Heart right ventricle (tissue), 16 donors: ENCODE results near the gene MUC3A. TPM values are rescaled to one million over a fixed set of nuclear protein-coding genes. Genes with fewer than 3 reads are reported as not detected.

Experiments
- ATAC-seq, 8 donors: fragments of 200-7000 bp; cut with Tn5 transposase; one replicate each; pipeline ENCODE4 v1.9.1; 2020; ENCODE audit warnings: mild to moderate bottlenecking in 8 of 8, moderate library complexity in 8 of 8, moderate number of reproducible peaks in 1 of 8
- DNase-seq, 2 donors: peaks; one replicate each; pipeline ENCODE4 v3.0.0-alpha.2; 2020
- H3K27ac ChIP-seq, 10 donors: fragments of 200-600 bp; sonication (generic) in 2 of 10; one replicate each; pipeline versions ENCODE4 v1.5.0 to v1.8.0; 2020 to 2022; ENCODE audit warnings: mild to moderate bottlenecking in 3 of 10
- H3K27me3 ChIP-seq, 7 donors: fragments of 200-600 bp; one replicate each; pipeline ENCODE4 v1.8.0; 2021 to 2022; ENCODE audit warnings: mild to moderate bottlenecking in 2 of 7
- H3K36me3 ChIP-seq, 9 donors: fragments of 200-600 bp; sonication (generic) in 1 of 9; one replicate each; pipeline versions ENCODE4 v1.5.0 to v1.8.0; 2020 to 2022; ENCODE audit warnings: mild to moderate bottlenecking in 2 of 9
- H3K4me1 ChIP-seq, 9 donors: fragments of 200-600 bp; sonication (generic) in 1 of 9; one replicate each; pipeline versions ENCODE4 v1.5.0 to v1.8.0; 2020 to 2022; ENCODE audit warnings: mild to moderate bottlenecking in 4 of 9
- H3K4me3 ChIP-seq, 10 donors: fragments of 200-600 bp; sonication (generic) in 2 of 10; one replicate each; pipeline versions ENCODE4 v1.5.0 to v1.8.0; 2020 to 2022; ENCODE audit warnings: mild to moderate bottlenecking in 7 of 10, moderate library complexity in 2 of 10
- H3K9me3 ChIP-seq, 11 donors: fragments of 200-600 bp in 10 of 11; sonication (generic) in 2 of 11; one replicate each; pipeline versions ENCODE4 v1.5.0 to v1.8.0; 2013 to 2022; ENCODE audit warnings: mild to moderate bottlenecking in 2 of 11, control low read depth in 1 of 11, moderate library complexity in 1 of 11
- CTCF ChIP-seq, 9 donors: fragments of 200-600 bp; sonication (generic) in 2 of 9; IDR thresholded peaks; one replicate each; pipeline versions ENCODE4 v1.5.0 to v1.8.0; 2021 to 2022; ENCODE audit warnings: antibody characterized with exemption in 9 of 9, mild to moderate bottlenecking in 5 of 9, moderate library complexity in 1 of 9
- whole genome bisulfite sequencing, 2 donors: extraction: QIAGEN DNeasy Blood & Tissue Kit; methylation state at CpG; one replicate each; pipeline ENCODE4 v1.1.7; 2013; ENCODE audit warnings: inconsistent platforms in 1 of 2; 5-methylcytosine and 5-hydroxymethylcytosine counted together
- intact Hi-C, 10 donors: fragments of 100-400 bp; cut with DNase I; formaldehyde crosslinking; loops; one replicate each; pipeline versions ENCODE4 v1.11.1 to v1.14.2; 2022
- polyA plus RNA-seq, 2 donors: library from polyadenylated mRNA; stranded (reverse); fragments of 200-250 nt; gene quantifications; one replicate each; pipeline ENCODE4 v1.2.3, GENCODE V29; 2013
- total RNA-seq, 10 donors: library from RNA; stranded (reverse); fragmentation: NEBNext Ultra II Directional in 3 of 10; extraction: Animal tissue kit (Norgen Biotek cat#: 25700) in 3 of 10; gene quantifications; one replicate each; pipeline versions ENCODE4 v1.2.1 to v1.2.4, GENCODE V29; 2021 to 2023
- donor health status: Arrhythmogenic right ventricular cardiomyopathy.
- donor health status: ischemic (EF 13 %, LVEDD 7.1; RV severe dilation, severe dysfunction).
- donor health status: healthy with polysubstance abuse.
- donor health status: DM: no; HTN: yes; CAD: no.
- donor health status: DM: no; HTN: no; CAD: no.
- donor health status: ischemic (EF 25% LVEDD 6.9; RV normal size, moderate dysfunction).
- donor health status: ischemic (EF 25% LVEDD 5.7; RV mildly dilated, moderate dysfunction).
- donor health status: healthy.
- donor health status: DM: yes; HTN: yes; CAD: no.
- donor health status: Ischemic cardiomyopathy.
- donor health status: ischemic (EF 35%, LVEDD 5.7; RV mildly dilated, moderate dysfunction).
- donor health status: nonischemic (EF 11% LVEDD 7.7; RV severe dilation, severe dysfunction).
- donor health status: DM: yes; HTN: yes; CAD: no.
- donor health status: PGD.
- donor health status: ischemic (EF 29% LVEDD 5.4; RV normal size, mild dysfunction).
- donor health status: nonischemic (EF 23%, LVEDD 6.1; RV moderate dilation, normal function).

MUC3A gene
- total and polyA plus RNA-seq, 12 donors: 0.23 to 3.5 (median 0.75) TPM

GRCh38 chr7:100951888-100952560 lies 2.7 kb downstream of the MUC3A start:
- intact Hi-C loops: no loop called here
- Histone ChIP-seq H3K36me3 (no peaks in the 10 kb centered on the region), H3K9me3 (peaks cover 0 to 9% (median 0%) of the 10 kb centered on the region in 11 donors), H3K27ac (no peak overlapping the region), H3K27me3 (peaks cover 0 to 58% (median 44%) of the 10 kb centered on the region in 7 donors), H3K4me3 (no peak overlapping the region), H3K4me1 (no peaks in the 10 kb centered on the region)
- no peak for TF ChIP-seq CTCF (IDR thresholded peaks at IDR 0.05)
- 71 to 73% methylated on average over 15 of the region's 15 CpGs for WGBS, 2 donors
- DNase-seq: no peak
- ATAC-seq: no peak

DNA sequence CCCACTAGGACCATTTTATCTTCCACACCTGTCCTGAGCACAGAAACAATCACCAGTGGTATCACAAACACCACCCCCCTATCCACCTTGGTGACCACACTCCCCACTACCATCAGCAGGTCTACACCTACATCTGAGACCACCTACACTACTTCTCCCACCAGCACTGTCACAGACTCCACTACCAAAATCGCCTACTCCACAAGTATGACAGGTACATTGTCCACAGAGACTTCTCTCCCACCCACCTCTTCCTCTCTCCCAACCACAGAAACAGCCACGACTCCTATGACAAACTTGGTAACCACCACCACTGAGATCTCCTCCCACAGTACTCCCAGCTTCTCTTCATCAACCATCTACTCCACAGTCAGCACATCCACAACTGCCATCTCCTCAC lies 3.3 kb downstream of the MUC3A start:
- no peak for DNase-seq
- intact Hi-C loops: no loop called here
- 53 to 56% methylated on average over 2 of the region's 2 CpGs for WGBS, 2 donors
- Histone ChIP-seq H3K27ac (no peak overlapping the region), H3K36me3 (no peaks in the 10 kb centered on the region), H3K9me3 (peaks cover 0 to 13% (median 0%) of the 10 kb centered on the region in 11 donors), H3K27me3 (peaks cover 0 to 55% (median 44%) of the 10 kb centered on the region in 7 donors), H3K4me1 (no peaks in the 10 kb centered on the region), H3K4me3 (no peak overlapping the region)
- no peak for ATAC-seq
- no peak for TF ChIP-seq CTCF (IDR thresholded peaks at IDR 0.05)

DNA sequence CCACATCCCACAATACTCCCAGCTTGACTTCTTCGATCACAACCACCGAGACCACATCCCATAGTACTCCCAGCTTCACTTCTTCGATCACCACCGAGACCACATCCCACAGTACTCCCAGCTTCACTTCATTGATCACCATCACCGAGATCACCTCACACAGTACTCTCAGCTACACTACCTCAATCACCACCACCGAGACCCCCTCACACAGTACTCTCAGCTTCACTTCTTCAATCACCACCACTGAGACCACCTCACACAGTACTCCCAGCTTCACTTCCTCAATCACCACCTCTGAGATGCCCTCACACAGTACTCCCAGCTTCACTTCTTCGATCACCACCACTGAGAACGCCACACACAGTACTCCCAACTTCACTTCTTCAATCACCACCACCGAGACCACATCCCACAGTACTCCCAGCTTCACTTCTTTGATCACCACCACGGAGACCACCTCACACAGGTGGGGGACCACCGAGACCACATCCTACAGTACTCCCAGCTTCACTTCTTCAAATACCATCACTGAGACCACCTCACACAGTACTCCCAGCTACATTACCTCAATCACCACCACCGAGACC lies 8.6 kb downstream of the MUC3A start:
- H3K4me3 ChIP-seq: no peak overlapping the region
- H3K27ac ChIP-seq: no peak overlapping the region
- H3K9me3 ChIP-seq: peaks cover 0 to 13% (median 0%) of the 10 kb centered on the region in 11 donors
- H3K4me1 ChIP-seq: no peaks in the 10 kb centered on the region
- DNase-seq (no peak), ATAC-seq (no peak)
- no peak for TF ChIP-seq CTCF (IDR thresholded peaks at IDR 0.05)
- H3K36me3 ChIP-seq: no peaks in the 10 kb centered on the region
- H3K27me3 ChIP-seq: peaks cover 0 to 40% (median 22%) of the 10 kb centered on the region in 7 donors
- intact Hi-C loops: no loop called here
- 67 to 70% methylated on average over 12 of the region's 12 CpGs for WGBS, 2 donors

DNA sequence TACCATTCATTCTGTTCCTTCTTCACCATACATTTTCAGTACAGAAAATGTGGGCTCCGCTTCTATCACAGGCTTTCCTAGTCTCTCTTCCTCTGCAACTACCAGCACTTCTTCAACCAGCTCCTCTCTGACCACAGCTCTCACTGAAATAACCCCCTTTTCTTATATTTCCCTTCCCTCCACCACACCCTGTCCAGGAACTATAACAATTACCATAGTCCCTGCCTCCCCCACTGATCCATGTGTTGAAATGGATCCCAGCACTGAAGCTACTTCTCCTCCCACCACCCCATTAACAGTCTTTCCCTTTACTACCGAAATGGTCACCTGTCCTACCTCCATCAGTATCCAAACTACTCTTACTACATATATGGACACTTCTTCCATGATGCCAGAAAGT lies 10.6 kb downstream of the MUC3A start:
- DNase-seq (no peak), ATAC-seq (no peak)
- no peak overlapping the region for H3K27ac ChIP-seq
- no peak overlapping the region for H3K4me3 ChIP-seq
- H3K36me3 ChIP-seq: no peaks in the 10 kb centered on the region
- intact Hi-C loops: loop anchor here in 5 of 10 donors (5.0 to 10.0 kb wide), 2 partner anchors 95 to 1258 kb away; no protein-coding TSS in a partner anchor
- TF ChIP-seq CTCF (IDR thresholded peaks at IDR 0.05): no peak
- peaks cover 0 to 13% (median 0%) of the 10 kb centered on the region in 11 donors for H3K9me3 ChIP-seq
- WGBS, 2 donors: 65% methylated on average over 2 of the region's 2 CpGs
- no peaks in the 10 kb centered on the region for H3K4me1 ChIP-seq
- H3K27me3 ChIP-seq: peaks cover 9 to 49% (median 39%) of the 10 kb centered on the region in 7 donors
